Stomach smooth muscle (tissue), 2 donors: ENCODE measurements around the gene KRT8.

Experiments
- H3K27ac ChIP-seq: one replicate; pipeline ENCODE4 v1.7.0; 2013; ENCODE audit warnings: mild to moderate bottlenecking, low read length, inconsistent platforms
- H3K27me3 ChIP-seq, 2 donors: one replicate each; pipeline ENCODE4 v1.7.0; 2013; ENCODE audit warnings: low read length in 2 of 2; ENCODE audit not compliant: insufficient read depth in 2 of 2, control insufficient read depth in 1 of 2
- H3K36me3 ChIP-seq, 2 donors: one replicate each; pipeline ENCODE4 v1.7.0; 2013; ENCODE audit warnings: low read length in 2 of 2; ENCODE audit not compliant: control insufficient read depth in 2 of 2, insufficient read depth in 2 of 2
- H3K4me1 ChIP-seq: one replicate; pipeline ENCODE4 v1.7.0; 2013; ENCODE audit warnings: low read length; ENCODE audit not compliant: control insufficient read depth, insufficient read depth
- H3K4me3 ChIP-seq, 2 donors: one replicate each; pipeline ENCODE4 v1.7.0; 2013; ENCODE audit warnings: low read length in 2 of 2
- H3K9ac ChIP-seq, 2 donors: one replicate each; pipeline ENCODE4 v1.7.0; 2013; ENCODE audit warnings: low read length in 2 of 2, mild to moderate bottlenecking in 1 of 2
- H3K9me3 ChIP-seq, 2 donors: one replicate each; pipeline ENCODE4 v1.7.0; 2013; ENCODE audit warnings: low read length in 2 of 2; ENCODE audit not compliant: control insufficient read depth in 2 of 2
- donor health status: healthy.
- donor health status: Pancreatic carcinoma.

The KRT8 gene

DNA sequence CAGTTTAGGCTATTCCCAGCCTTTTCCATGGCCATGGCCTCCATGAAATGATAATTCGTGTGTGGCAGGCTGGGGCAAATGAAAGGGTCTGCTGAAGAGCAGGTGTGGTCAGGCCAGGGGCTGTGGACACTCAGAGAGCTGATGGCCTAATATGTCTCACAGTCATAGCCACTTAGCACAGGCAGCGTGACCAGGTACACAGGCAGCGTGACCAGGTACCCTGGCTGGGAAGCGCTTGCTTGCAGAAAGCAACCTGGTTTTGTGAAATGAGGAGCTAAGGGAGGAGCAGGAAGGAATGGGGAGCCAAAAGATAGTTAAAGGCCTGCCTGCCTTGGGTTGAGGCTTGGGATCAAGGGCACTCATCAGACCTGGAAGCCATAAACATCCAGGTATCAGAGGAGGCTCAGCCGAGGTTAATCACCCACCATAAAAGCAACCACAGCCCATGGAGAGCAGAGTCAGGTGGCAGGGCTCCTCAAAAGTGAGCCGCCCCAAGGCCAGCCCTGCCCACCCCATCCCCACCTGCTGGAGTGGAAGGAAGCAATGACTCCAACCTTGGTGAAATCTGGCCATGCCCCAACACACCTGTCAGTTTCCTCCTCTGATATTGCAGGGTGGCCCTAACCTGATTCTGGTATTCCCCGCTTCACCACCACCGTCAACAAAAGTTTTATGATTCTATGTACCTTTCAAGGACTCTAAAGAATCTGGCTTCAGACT lies 8.0 kb upstream of the KRT8 start:
- Histone ChIP-seq H3K9ac (no peak overlapping the region), H3K27ac (no peak overlapping the region)

GRCh38 chr12:52910248-52910883 lies 5.5 kb upstream of the KRT8 start:
- Histone ChIP-seq H3K36me3 (no peaks in the 10 kb centered on the region), H3K27me3 (no peaks in the 10 kb centered on the region), H3K4me3 (no peak overlapping the region), H3K9me3 (no peaks in the 10 kb centered on the region), H3K9ac (no peak overlapping the region), H3K27ac (no peak overlapping the region), H3K4me1 (peaks cover 13% of the 10 kb centered on the region)

More for the DNA sequence above, 8.0 kb upstream of the KRT8 start:
- H3K36me3 ChIP-seq: no peaks in the 10 kb centered on the region
- H3K4me1 ChIP-seq: peaks cover 3% of the 10 kb centered on the region
- no peak overlapping the region for H3K4me3 ChIP-seq
- no peaks in the 10 kb centered on the region for H3K27me3 ChIP-seq
- H3K9me3 ChIP-seq: no peaks in the 10 kb centered on the region

- H3K4me1 ChIP-seq: peaks cover 17% of the 10 kb centered on the region
- no peak overlapping the region for H3K27ac ChIP-seq
- H3K36me3 ChIP-seq: no peaks in the 10 kb centered on the region
Observed at GRCh38 chr12:52909796-52910195, 4.9 kb upstream of the KRT8 start.

GRCh38 chr12:52909331-52909730 lies 4.5 kb upstream of the KRT8 start:
- H3K4me1 ChIP-seq: peaks cover 20% of the 10 kb centered on the region
- H3K27me3 ChIP-seq: no peaks in the 10 kb centered on the region
- no peak overlapping the region for H3K9ac ChIP-seq
- H3K9me3 ChIP-seq: no peaks in the 10 kb centered on the region
- no peak overlapping the region for H3K4me3 ChIP-seq
- H3K36me3 ChIP-seq: no peaks in the 10 kb centered on the region
- H3K27ac ChIP-seq: no peak overlapping the region

More at GRCh38 chr12:52909796-52910195, 4.9 kb upstream of the KRT8 start:
- no peak overlapping the region for H3K9ac ChIP-seq
- no peak overlapping the region for H3K4me3 ChIP-seq
- no peaks in the 10 kb centered on the region for H3K27me3 ChIP-seq
- no peaks in the 10 kb centered on the region for H3K9me3 ChIP-seq

- H3K27me3 ChIP-seq: no peaks in the 10 kb centered on the region
- no peaks in the 10 kb centered on the region for H3K9me3 ChIP-seq
- peaks cover 31% of the 10 kb centered on the region for H3K4me1 ChIP-seq
- peak overlapping the region in 1 of 2 donors; percentile 47 for H3K9ac ChIP-seq
- H3K4me3 ChIP-seq: peak overlapping the region in 1 of 2 donors; percentile 15
- H3K36me3 ChIP-seq: no peaks in the 10 kb centered on the region
- H3K27ac ChIP-seq: peak overlapping the region; percentile 58
Observed at GRCh38 chr12:52907092-52907810, 2.4 kb upstream of the KRT8 start.

DNA sequence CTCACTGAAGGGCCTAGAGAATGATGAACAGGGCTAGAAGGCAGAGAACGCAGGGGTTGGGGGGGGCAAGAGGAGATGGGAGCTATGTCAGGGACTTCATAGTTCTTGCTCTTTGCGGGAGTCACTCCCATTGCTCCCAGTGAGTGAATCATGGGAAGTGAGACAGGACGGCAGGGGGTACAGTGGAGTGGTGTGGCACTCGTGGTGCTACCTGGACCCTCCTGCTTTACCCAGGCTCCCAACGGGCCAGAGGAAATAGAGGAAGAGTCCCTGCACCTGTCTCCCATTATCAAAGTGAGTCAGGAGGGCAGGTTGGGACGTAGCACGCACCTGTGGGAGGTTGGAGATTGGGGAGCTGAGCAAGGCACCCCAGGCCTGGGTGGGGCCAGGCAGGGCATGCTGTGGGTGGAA lies 1.3 kb upstream of the KRT8 start:
- Histone ChIP-seq H3K9me3 (no peaks in the 10 kb centered on the region), H3K4me3 (no peak overlapping the region), H3K27me3 (no peaks in the 10 kb centered on the region), H3K27ac (no peak overlapping the region), H3K9ac (no peak overlapping the region), H3K4me1 (peaks cover 31% of the 10 kb centered on the region), H3K36me3 (peaks cover 0 to under 1% of the 10 kb centered on the region in 2 donors)

- Histone ChIP-seq H3K9ac (peak overlapping the region; percentile 70 to 84), H3K9me3 (no peaks in the 10 kb centered on the region), H3K27ac (peak overlapping the region; percentile 85), H3K27me3 (no peaks in the 10 kb centered on the region), H3K4me1 (peaks cover 31% of the 10 kb centered on the region), H3K36me3 (peaks cover 5 to 17% of the 10 kb centered on the region in 2 donors), H3K4me3 (peak overlapping the region; percentile 64 to 78)
Observed at GRCh38 chr12:52903855-52904508, 894 bp downstream of the KRT8 start.

GRCh38 chr12:52903285-52903854 lies 1.5 kb downstream of the KRT8 start:
- Histone ChIP-seq H3K4me3 (peak overlapping the region; percentile 78 to 87), H3K36me3 (peaks cover 5 to 18% of the 10 kb centered on the region in 2 donors), H3K27ac (no peak overlapping the region), H3K4me1 (peaks cover 31% of the 10 kb centered on the region), H3K27me3 (no peaks in the 10 kb centered on the region), H3K9me3 (no peaks in the 10 kb centered on the region), H3K9ac (peak overlapping the region; percentile 70 to 78)

DNA sequence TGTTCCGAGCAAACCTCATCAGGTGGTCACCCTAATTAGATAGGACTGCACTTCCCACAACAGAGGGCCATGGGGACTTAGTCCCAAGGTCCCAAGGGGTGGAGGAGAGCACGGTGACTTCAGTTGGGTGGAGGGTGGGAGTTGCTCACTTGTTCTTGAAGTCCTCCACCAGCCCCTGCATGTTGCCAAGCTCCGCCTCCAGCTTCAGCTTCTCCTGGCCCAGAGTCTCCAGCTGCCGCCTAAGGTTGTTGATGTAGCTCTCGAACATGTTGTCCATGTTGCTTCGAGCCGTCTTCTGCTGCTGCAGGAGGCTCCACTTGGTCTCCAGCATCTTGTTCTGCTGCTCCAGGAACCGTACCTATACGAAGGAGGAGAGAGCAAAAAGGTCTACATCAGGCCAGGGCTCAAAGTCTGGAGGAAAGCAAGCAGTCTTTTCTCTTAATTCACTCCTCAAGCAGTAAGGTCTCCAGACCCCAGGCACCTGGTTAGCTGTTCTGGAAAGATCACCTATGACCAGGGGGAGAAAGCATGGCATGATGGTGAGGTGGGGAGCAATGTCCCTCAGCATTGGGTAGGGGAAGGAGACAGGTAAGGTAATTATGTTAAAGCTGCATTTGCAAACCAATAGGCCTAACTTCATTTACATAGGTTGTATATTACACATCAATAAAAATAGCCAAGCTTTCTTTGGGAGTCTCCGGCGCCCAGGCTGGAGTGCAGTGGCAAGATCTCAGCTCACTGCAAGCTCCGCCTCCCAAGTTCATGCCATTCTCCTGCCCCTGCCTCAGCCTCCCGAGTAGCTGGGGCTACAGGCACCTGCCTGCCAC lies 2.9 kb downstream of the KRT8 start:
- H3K27ac ChIP-seq: no peak overlapping the region
- no peaks in the 10 kb centered on the region for H3K9me3 ChIP-seq
- H3K9ac ChIP-seq: no peak overlapping the region
- peaks cover 19% of the 10 kb centered on the region for H3K4me1 ChIP-seq
- H3K36me3 ChIP-seq: peaks cover 5 to 19% of the 10 kb centered on the region in 2 donors
- H3K27me3 ChIP-seq: no peaks in the 10 kb centered on the region
- H3K4me3 ChIP-seq: no peak overlapping the region
